ENCODE data around the gene SUPT6H. TPM values are rescaled to one million over a fixed set of nuclear protein-coding genes. Genes with fewer than 3 reads are reported as not detected.
"Not testable (repeated sequence)": the region's sequence is repeated elsewhere in the genome, so short reads cannot be mapped to it uniquely, and the experiment has no call there.

SUPT6H gene
- total and polyA plus RNA-seq, 8 donors: 16.9 to 135 (median 47.3) TPM

DNA sequence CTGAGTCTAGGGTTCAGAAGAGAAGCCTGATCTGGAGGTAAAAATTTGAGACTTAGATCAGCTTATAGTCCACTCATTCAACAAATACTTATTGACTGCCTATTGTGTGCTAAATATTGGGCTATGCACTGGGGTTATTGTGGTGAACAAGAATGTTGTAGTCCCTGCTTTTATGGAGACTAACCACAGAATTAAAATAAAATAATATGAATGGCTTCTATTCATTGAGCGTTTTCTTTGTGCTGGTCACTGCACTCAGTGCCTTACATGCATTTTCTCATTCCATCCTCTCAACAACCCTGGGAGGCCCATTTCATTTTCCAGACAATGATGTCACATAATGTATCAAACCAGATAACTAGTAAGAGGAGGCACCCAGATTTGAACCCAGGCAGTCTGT is 71.3 kb downstream of the SUPT6H start:
- 85 to 95% (median 87%) methylated on average over 1 of the region's 1 CpG for WGBS, 5 donors
- peaks cover 7 to 14% (median 11%) of the 10 kb centered on the region in 4 donors for H3K4me1 ChIP-seq
- no peaks in the 10 kb centered on the region for H3K9me3 ChIP-seq
- intact Hi-C loops (cut with DNase I; ENCODE audit: low total_unique reads): no loop called here
- no peak for DNase-seq
- no peak overlapping the region for H3K27ac ChIP-seq
- no peak for TF ChIP-seq EP300 (IDR thresholded peaks at IDR 0.05)
- no peak for TF ChIP-seq CTCF (IDR thresholded peaks at IDR 0.05)
- TF ChIP-seq POLR2AphosphoS5 (IDR thresholded peaks at IDR 0.05): no peak
- no peak for TF ChIP-seq POLR2A (IDR thresholded peaks at IDR 0.05)
- no peaks in the 10 kb centered on the region for H3K27me3 ChIP-seq
- peaks cover 0 to 14% (median 3%) of the 10 kb centered on the region in 4 donors for H3K36me3 ChIP-seq
- H3K4me3 ChIP-seq: no peak overlapping the region

DNA sequence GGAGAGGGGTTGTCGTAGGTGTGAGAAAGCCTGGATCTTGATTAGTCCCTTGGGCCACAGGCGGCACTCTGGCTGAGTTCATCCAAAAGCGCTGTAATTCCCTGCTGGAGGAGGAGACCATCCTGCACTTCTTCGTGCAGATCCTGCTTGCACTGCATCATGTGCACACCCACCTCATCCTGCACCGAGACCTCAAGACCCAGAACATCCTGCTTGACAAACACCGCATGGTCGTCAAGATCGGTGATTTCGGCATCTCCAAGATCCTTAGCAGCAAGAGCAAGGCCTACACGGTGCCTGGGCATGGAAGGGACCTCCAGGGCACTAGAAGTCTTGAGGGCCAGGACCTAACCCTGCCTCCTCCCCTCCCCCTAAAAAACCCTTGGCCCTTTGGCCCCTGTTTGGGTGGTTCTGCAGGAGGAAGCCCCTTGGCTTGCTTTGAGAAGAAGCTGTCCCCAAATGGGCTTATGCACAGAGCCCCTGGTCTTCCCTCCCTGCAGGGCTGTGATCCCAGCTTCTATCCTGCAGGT is 72.8 kb downstream of the SUPT6H start:
- TF ChIP-seq POLR2A (IDR thresholded peaks at IDR 0.05) (no peak), POLR2AphosphoS5 (IDR thresholded peaks at IDR 0.05) (no peak), CTCF (IDR thresholded peaks at IDR 0.05) (no peak), EP300 (IDR thresholded peaks at IDR 0.05) (no peak)
- Histone ChIP-seq H3K27ac (no peak overlapping the region), H3K9me3 (no peaks in the 10 kb centered on the region), H3K27me3 (no peaks in the 10 kb centered on the region), H3K4me3 (no peak overlapping the region), H3K36me3 (peaks cover 0 to 14% (median 3%) of the 10 kb centered on the region in 4 donors), H3K4me1 (peaks cover 0 to 5% (median 1%) of the 10 kb centered on the region in 4 donors)
- WGBS, 5 donors: 88 to 97% (median 89%) methylated on average over 9 to 10 of the region's 10 CpGs
- DNase-seq: no peak
- intact Hi-C loops (cut with DNase I; ENCODE audit: low total_unique reads): no loop called here

- 51 to 73% (median 54%) methylated on average over 3 to 5 of the region's 5 CpGs for WGBS, 5 donors
These were observed 73.3 kb downstream of the SUPT6H start for GRCh38 chr17:28735242-28735722.

GRCh38 chr17:28735913-28736769 is 74.1 kb downstream of the SUPT6H start:
- H3K4me3 ChIP-seq; DNase-seq; H3K27ac ChIP-seq; H3K9me3 ChIP-seq; H3K4me1 ChIP-seq; H3K27me3 ChIP-seq; intact Hi-C loops (cut with DNase I; ENCODE audit: low total_unique reads): not testable (repeated sequence)
- peaks cover 0 to 14% (median 3%) of the 10 kb centered on the region in 4 donors for H3K36me3 ChIP-seq
- WGBS, 5 donors: 91 to 97% (median 95%) methylated on average over 3 to 7 of the region's 8 CpGs

More at GRCh38 chr17:28735242-28735722, 73.3 kb downstream of the SUPT6H start:
- H3K4me1 ChIP-seq: peaks cover 0 to 4% (median 0%) of the 10 kb centered on the region in 4 donors
- intact Hi-C loops (cut with DNase I; ENCODE audit: low total_unique reads): no loop called here
- no peak overlapping the region for H3K27ac ChIP-seq
- no peak for TF ChIP-seq POLR2A (IDR thresholded peaks at IDR 0.05)
- no peak for TF ChIP-seq CTCF (IDR thresholded peaks at IDR 0.05)
- TF ChIP-seq POLR2AphosphoS5 (IDR thresholded peaks at IDR 0.05): no peak
- no peak for TF ChIP-seq EP300 (IDR thresholded peaks at IDR 0.05)
- no peak overlapping the region for H3K4me3 ChIP-seq
- H3K9me3 ChIP-seq: no peaks in the 10 kb centered on the region
- no peaks in the 10 kb centered on the region for H3K27me3 ChIP-seq
- no peak for DNase-seq
- H3K36me3 ChIP-seq: peaks cover 0 to 14% (median 3%) of the 10 kb centered on the region in 4 donors

All from stomach (tissue), 9 donors.